GM21825 (cell line): ENCODE data around the gene PLXDC1.

ENCODE experiments used
- ATAC-seq: cut with Tn5 transposase; IDR thresholded peaks from one replicate; pipeline ENCODE4 v1.9.1; 2021; ENCODE audit warnings: mild to moderate bottlenecking, moderate library complexity; ENCODE audit not compliant: unreplicated experiment

Gene PLXDC1

DNA sequence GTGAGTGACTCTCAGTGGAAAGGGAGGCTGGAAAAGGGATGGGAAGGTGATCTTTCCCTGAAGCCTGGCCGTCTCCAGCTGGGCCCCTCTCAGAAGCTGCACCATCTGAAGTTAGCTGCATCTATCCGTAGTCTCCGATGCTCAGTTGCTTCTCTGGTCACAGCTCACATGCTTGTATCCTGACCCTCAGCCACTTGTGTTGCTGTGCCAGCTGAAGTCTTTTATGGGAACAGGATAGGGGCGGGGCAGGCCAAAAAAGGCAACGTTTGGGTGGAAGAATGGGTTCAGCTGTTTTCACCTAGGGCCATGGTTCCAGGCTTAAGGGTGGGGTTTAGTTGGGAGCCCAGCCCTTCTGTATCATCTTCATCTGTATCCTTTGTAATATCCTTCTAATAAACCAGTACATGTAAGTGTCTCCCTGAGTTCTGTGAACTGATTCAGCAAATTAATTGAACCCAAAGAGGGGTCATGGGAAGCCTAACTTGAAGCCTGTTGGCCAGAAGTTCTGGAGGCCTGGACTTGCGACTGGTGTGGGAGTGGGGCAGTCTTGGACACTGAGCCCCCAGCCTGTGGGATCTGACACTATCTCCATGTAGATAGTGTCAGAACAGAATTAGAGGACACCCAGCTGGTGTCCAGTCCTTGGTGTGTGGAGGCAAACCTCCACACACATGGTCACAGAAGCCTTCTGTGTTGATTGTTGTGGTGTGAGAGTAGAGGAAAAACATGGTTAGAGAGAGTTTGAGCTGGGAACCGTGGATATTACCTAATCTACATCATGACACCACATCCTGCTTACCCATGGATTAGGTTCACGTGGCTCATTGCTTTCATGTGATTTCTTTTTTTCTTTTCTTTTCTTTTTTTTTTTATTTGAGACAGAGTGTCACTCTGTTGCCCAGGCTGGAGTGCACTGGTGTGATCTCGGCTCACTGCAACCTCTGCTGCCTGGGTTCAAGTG lies 135.0 kb downstream of the PLXDC1 start:
- no peak for ATAC-seq

DNA sequence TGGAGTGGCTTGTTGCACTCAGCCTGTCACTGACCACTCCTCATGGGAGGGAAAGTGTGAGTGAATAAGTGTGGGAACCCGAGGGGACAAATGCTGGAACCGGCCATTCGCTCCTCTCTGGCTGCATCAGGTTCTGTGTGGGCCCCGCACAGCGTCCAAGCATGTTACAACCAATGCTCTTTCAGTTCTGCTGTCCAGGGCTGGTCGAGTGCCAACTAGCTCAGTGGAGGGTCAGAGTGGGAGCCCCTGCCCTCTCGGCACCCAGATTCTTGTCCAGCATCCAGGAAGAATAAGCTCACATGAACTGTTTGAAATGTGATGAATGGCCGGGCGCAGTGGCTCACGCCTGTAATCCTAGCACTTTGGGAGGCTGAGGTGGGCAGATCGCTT lies 135.9 kb downstream of the PLXDC1 start:
- ATAC-seq, result no peak

- no peak for ATAC-seq
These were observed 136.5 kb downstream of the PLXDC1 start for GRCh38 chr17:39014795-39015545.

DNA sequence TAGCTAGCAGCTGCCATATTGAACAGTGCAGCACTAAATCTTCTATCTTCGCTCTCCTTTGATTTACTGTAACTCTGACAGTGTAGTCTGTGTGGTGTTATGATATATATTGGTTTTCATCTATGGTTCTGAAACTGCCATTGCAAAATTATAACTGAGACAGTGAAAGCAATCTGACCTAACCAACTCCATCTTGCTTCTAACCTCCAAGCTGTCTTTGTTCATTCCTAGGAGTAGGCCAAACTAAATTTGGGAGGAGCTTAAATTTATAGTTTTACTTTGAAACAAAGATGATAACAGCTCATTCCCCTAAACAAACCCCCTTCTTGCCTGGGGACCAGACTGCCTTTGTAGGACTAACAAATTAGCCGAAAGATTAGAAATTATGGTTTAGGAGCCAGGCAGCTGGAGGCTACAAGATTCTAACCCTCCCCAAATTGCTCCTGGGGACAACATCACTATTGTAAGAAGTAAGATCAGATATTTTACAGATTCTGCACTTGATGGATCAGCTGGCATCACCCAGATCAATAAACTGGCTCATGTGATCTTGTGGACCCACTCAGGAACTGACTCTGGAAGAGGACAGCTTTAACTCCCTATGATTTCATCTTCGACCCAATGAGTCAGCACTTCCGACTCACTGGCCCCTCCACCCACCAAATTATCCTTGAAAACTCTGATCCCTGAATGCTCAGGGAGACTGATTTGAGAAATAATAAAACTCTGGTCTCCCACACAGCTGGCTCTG lies 137.2 kb downstream of the PLXDC1 start:
- no peak for ATAC-seq
